GM12801 (cell line): ENCODE results near the gene AP5B1.

Experiments used
- CTCF ChIP-seq: IDR thresholded peaks from one replicate; pipeline ENCODE4 v1.5.1; 2011; ENCODE audit warnings: control low read depth; ENCODE audit not compliant: insufficient read length; ENCODE audit errors: extremely low read depth

AP5B1 gene, protein sequence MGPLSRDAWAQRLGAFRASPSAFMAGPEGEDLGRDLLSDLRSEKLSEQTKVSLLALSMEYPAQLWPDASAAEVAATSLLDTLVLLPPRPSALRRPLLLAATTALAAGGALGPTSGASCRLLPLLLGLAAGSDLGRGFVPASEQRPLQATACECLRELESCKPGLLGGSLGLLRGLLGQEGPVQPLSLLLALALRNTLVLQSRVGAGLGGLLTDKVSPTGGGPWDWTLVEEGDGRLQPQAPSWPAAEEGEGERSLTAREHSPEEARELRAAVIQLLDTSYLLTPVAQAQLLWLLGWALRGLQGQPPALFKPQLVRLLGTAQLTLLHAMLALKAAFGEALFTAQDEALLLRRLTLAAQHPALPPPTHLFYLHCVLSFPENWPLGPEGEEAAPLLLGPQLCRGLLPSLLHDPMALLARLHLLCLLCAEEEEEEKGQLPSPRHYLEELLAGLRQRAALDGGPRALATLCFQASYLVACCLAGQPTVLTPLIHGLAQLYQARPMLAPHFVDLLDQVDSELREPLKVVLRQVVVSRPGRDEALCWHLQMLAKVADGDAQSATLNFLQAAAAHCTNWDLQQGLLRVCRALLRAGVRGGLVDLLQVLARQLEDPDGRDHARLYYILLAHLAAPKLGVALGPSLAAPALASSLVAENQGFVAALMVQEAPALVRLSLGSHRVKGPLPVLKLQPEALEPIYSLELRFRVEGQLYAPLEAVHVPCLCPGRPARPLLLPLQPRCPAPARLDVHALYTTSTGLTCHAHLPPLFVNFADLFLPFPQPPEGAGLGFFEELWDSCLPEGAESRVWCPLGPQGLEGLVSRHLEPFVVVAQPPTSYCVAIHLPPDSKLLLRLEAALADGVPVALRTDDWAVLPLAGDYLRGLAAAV

GRCh38 chr11:65780770-65781151 lies at the start of gene AP5B1:
AP5B1 (minus strand) TSS chr11:65780976; CDS start chr11:65780591, 385 bp downstream.
- TF ChIP-seq CTCF, result no peak

DNA sequence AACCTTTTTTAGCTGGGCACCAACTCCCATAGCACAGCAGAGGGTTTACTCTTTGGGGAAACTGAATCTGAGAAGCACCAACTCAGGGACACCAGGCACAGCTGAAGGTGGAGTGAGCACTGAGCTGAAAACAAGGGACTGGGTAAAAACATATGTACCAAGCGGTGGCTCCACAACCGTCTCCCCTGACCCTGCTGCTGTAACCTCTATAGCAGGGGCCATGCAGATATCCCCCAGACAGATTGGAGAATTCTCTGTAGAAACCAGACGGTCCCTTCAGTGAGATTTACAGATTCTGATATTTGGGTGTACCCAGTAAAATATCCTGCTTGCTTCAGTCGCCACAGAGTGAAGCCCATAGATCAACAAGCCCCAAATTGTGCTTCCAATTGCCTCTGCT lies 48.7 kb upstream of the AP5B1 start:
- no peak for TF ChIP-seq CTCF

- TF ChIP-seq CTCF, result no peak
Observed at GRCh38 chr11:65826984-65827735, 46.4 kb upstream of the AP5B1 start.

- TF ChIP-seq CTCF, result no peak
Observed at GRCh38 chr11:65822776-65823528, 42.2 kb upstream of the AP5B1 start.

GRCh38 chr11:65821107-65821506 lies 40.3 kb upstream of the AP5B1 start:
- TF ChIP-seq CTCF, result no peak

- TF ChIP-seq CTCF, result no peak
Observed at GRCh38 chr11:65817835-65818680, 37.3 kb upstream of the AP5B1 start.
